GM19455 (cell line): ENCODE results near the gene CDK4.
A peak's percentile ranks its signal among the peaks of the same experiment; 100 is the strongest.
"Not testable (repeated sequence)": the region's sequence is repeated elsewhere in the genome, so short reads cannot be mapped to it uniquely, and the experiment has no call there.

Source experiments
- ATAC-seq: cut with Tn5 transposase; IDR thresholded peaks from one replicate; pipeline ENCODE4 v1.9.1; 2021; ENCODE audit not compliant: unreplicated experiment

CDK4 gene

GRCh38 chr12:57751788-57752667 lies at the start of gene CDK4:
CDK4 (minus strand) TSS chr12:57752310; CDS start chr12:57751717, 593 bp downstream.
- ATAC-seq, result peak; percentile 70

- ATAC-seq, result no peak
Measured at GRCh38 chr12:57800965-57801364, 48.9 kb upstream of the CDK4 start.

DNA sequence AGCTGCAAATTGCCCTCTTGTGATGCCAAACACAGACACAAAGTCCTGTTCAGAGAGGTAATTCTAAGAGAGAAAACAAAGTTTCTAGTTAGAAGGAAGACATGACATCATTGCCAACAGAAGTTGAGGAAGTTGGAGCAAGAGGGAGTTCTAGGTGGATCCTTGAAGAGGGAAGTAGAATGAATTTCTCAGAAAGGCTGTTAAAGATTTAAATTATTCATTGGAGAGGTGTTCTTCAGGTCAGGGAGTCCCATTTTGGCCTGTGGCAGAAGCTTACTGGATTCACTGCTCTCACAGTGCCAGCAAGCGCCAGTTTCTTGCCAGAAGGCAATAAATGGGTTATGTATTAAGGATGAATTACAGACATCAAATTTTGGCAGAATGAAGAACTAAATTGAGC lies 45.8 kb upstream of the CDK4 start:
- no peak for ATAC-seq

- no peak for ATAC-seq
Measured at GRCh38 chr12:57796996-57797395, 44.9 kb upstream of the CDK4 start.

GRCh38 chr12:57795354-57795753 lies 43.2 kb upstream of the CDK4 start:
- ATAC-seq, result no peak

GRCh38 chr12:57793920-57794319 lies 41.8 kb upstream of the CDK4 start:
- ATAC-seq, result no peak

- no peak for ATAC-seq
Measured at GRCh38 chr12:57783861-57784260, 31.8 kb upstream of the CDK4 start.

- no peak for ATAC-seq
Measured at GRCh38 chr12:57783466-57783801, 31.3 kb upstream of the CDK4 start.

- ATAC-seq, result peak; percentile 93
Measured at GRCh38 chr12:57782608-57783465, 30.7 kb upstream of the CDK4 start, which contains the start of gene TSFM. TSFM (plus strand) TSS chr12:57782787; CDS start chr12:57782802, 15 bp downstream.

- ATAC-seq, result peak; percentile 21
Measured at GRCh38 chr12:57782243-57782607, 30.1 kb upstream of the CDK4 start.

DNA sequence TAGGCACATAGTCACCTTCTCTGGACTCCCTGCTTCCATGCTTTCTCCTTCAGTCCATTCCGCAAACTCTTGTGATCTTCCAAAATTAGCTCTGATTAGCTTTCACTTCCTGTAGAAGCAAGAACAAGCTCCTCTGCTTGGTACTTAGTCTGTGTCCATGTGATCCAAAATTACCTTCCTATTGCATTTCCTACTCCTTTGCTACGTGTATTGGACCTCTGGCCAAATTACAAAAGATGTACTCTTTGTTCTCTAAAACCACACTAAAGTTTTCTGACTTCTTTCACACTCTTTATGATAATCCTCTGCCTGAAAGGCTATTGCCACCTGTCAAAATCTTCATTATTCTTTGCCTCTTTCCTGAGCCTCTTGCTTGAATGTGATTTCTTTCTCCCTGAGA lies 29.7 kb upstream of the CDK4 start:
- ATAC-seq, result no peak

GRCh38 chr12:57781244-57781643 lies 29.1 kb upstream of the CDK4 start:
- no peak for ATAC-seq

DNA sequence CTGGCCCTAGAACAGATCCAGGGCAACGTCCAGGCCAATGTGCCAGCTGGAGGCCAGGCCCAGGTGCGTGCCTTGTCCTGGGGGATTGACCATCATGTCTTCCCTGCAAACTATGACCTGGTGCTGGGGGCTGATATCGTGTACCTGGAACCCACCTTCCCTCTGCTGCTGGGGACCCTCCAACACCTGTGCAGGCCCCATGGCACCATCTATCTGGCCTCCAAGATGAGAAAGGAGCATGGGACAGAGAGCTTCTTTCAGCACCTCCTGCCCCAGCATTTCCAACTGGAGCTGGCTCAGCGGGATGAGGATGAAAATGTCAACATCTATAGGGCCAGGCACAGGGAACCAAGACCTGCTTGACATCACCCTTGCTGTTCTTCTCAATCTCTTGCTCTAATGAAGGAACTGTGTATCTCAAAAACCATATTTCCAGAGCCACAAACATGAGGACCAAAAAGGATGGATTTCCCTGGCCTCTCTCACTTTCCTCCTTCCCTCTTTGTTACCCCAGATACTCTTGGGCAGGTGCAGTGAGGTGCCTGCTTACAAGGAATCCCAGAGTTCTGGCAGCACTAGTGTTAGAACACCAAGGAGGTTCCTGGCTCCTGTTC lies 28.3 kb upstream of the CDK4 start:
- ATAC-seq, result no peak

- ATAC-seq, result no peak
Measured at GRCh38 chr12:57779736-57780135, 27.6 kb upstream of the CDK4 start.

DNA sequence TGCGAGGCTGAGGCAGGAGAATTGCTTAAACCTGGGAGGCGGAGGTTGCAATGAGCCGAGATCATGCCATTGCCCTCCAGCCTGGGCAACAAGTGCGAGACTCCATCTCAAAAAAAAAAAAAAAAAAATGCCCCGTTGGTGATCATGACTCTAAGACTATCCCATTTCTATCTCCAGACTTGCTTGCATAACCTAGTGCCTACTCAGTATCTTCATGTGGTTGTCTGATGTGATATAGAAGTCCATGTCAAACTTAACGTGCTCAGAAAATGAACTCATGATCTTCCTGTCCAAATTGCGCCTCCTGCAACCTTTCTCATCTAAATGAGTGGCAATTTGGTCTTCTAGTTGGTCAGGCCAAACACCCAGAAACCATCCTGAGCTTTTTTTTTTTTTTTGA lies 25.8 kb upstream of the CDK4 start:
- no peak for ATAC-seq

DNA sequence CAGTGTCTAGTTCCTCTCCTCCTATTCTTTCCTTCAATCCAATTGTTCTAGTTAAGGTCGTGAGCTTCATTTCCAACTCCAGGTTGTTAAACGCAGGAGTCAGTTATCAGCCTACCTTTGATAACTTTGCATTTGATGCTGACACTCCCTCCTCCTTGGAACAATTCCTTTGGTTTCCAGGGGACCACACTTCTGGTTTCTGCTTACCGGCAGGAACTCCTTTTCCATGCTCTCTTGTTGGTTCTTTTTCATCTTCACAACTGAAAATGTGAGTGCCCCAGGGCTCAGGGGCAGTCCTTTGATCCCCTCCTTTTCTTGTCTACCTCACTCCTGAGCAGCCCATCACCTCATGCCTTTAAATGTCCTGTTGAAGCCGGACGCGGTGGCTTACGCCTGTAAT lies 25.3 kb upstream of the CDK4 start:
- ATAC-seq, result no peak

DNA sequence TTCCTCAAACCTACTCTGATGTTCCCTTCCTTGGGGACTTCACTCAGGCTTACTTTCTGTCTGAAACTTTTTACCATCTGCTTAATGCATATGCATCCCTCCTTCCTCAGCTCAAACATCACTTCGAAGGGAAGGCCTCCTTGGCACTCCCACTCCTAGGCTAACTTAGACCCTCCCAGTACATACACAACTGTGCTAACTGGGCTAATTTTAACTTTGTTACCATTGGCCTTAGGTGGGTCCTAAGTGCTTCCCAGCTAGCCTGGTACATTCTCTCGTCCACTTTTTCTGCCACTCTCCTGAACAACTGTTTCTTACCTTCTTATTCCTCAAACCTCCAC lies 24.1 kb upstream of the CDK4 start:
- ATAC-seq, result no peak

DNA sequence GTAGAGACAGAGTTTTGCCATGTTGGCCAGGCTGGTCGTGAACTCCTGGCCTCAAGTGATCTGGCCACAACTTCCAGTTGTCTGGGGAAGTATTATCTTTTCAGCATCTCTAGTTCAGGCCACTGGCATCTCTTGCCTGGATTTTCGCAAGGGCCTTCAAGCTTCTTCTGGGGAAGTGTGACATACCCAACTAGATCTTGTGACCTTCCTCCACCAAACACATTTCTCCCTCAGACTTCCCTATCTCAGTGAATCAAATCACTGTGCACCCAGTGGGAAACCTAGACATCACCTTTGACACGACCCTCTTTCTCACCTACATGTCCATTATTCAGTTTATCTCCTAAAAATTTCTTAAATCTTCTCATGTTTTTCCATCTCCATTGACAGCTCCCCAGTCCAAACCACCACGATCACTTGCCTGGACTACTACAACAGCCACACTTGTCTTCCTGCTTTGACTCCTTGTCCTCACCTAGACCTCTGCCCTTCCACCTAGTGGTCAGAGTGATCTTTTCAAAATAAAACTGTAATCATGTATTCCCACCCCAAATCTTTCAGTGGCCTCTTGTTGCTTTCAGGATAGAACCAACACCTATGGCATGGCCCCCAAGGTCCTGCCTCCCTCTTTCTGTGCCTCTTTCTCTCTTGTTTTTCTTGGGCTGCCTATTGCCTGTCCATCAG lies 23.6 kb upstream of the CDK4 start:
- no peak for ATAC-seq

GRCh38 chr12:57775044-57775443 lies 22.9 kb upstream of the CDK4 start:
- no peak for ATAC-seq

DNA sequence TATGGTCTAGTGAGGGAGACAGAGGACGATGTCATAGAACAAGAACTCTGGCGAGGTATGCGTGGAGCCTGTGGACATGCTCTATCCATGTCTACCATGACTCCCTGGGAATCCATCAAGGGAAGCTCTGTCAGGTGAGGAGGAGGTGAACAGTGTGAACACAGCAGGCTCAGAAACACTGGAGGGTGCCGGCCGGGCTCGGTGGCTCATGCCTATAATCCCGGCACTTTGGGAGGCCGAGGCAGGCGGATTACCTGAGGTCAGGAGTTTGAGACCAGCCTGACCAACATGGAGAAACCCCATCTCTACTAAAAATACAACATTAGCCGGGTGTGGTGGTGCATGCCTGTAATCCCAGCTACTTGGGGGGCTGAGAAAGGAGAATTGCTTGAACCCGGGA lies 22.5 kb upstream of the CDK4 start:
- ATAC-seq, result not testable (repeated sequence)
